OCI-LY1 (cell line): Measurements from ENCODE around the gene CEP68.

Source experiments
- EZH2 ChIP-seq: fragments of 200-600 bp; sonication (generic), shearing (Covaris generic); IDR thresholded peaks from 2 replicates; pipeline ENCODE4 v1.8.0; 2017; ENCODE audit warnings: borderline replicate concordance, mixed run types, mild to moderate bottlenecking, antibody characterized with exemption, low read length, moderate library complexity, mixed read lengths
- TF ChIP-seq, protein P1 (sequence below): fragments of 200-600 bp; sonication (generic), shearing (Covaris generic); IDR thresholded peaks from 2 replicates; pipeline ENCODE4 v1.5.1; 2017; ENCODE audit warnings: mild to moderate bottlenecking, antibody characterized with exemption, low read length, moderate library complexity, mixed read lengths

DNA sequence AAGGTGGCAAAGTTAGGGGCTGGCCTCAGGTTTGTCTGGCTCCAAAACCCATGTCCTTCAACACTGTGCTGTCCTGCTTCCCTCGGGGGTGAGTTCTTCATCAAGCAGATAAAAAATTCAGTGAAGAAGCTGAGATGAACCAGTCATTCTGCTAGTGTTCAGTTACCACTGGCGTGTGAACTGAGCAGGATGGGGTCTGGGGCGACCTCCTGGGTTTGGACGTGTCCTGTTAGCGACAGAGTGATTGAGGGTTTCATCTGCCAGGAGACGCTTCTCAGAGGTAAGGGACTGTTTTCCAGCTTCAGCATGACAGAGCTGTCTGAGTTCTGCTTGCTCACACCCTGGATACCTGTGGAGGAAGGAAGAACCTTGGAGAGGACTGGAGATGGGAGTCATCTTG lies 14.6 kb downstream of the CEP68 start:
- TF ChIP-seq, protein P1, sequence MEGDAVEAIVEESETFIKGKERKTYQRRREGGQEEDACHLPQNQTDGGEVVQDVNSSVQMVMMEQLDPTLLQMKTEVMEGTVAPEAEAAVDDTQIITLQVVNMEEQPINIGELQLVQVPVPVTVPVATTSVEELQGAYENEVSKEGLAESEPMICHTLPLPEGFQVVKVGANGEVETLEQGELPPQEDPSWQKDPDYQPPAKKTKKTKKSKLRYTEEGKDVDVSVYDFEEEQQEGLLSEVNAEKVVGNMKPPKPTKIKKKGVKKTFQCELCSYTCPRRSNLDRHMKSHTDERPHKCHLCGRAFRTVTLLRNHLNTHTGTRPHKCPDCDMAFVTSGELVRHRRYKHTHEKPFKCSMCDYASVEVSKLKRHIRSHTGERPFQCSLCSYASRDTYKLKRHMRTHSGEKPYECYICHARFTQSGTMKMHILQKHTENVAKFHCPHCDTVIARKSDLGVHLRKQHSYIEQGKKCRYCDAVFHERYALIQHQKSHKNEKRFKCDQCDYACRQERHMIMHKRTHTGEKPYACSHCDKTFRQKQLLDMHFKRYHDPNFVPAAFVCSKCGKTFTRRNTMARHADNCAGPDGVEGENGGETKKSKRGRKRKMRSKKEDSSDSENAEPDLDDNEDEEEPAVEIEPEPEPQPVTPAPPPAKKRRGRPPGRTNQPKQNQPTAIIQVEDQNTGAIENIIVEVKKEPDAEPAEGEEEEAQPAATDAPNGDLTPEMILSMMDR: no peak
- no peak for TF ChIP-seq EZH2
